HCT116 (cell line): Measurements from ENCODE around the gene CCDC192. TPM values are rescaled to one million over a fixed set of nuclear protein-coding genes. Genes with fewer than 3 reads are reported as not detected.

Experiments
- ATAC-seq: fragments of 200-7000 bp; cut with Tn5 transposase; 2 replicates; pipeline ENCODE4 v1.9.1; 2020; ENCODE audit warnings: mild to moderate bottlenecking, moderate library complexity
- BruUV-seq: library from RNA; stranded (reverse); fragments of 400-500 nt; replicated peaks from 2 replicates; lab custom pipeline; 2021; lab: Mats Ljungman, UMichigan
- CTCF ChIA-PET: fragments of 300-600 bp; sonication (Branson Sonifier 250); formaldehyde crosslinking; loops from one replicate; lab custom pipeline; 2021; ENCODE audit warnings: antibody characterized with exemption; lab: Charles Lee
- POLR2A ChIA-PET: fragments of 300-600, 350-600 bp; sonication (Branson Sonifier 250); formaldehyde crosslinking; loops from one replicate; lab custom pipeline; 2021; ENCODE audit warnings: antibody characterized with exemption; lab: Charles Lee
- RAD21 ChIA-PET, 2 experiments: fragments of 300-600 bp; sonication (Branson Sonifier 250); formaldehyde crosslinking; loops; one replicate each; lab custom pipeline; 2023; ENCODE audit warnings: low total read pairs in 2 of 2; ENCODE audit not compliant: uncharacterized antibody in 2 of 2, unreplicated experiment in 2 of 2, low non-redundant PET in 1 of 2; lab: Charles Lee
- DNase-seq: peaks from one replicate; pipeline ENCODE4 v3.0.0-alpha.2; 2010; ENCODE audit warnings: low read depth, low spot score
- H2AFZ ChIP-seq: fragments of 200-600 bp; shearing (Covaris generic), sonication (generic); 2 replicates; pipeline ENCODE4 v1.6.1; 2017; ENCODE audit warnings: low read depth, mixed run types, mixed read lengths, antibody characterized with exemption, low read length; ENCODE audit not compliant: poor library complexity, severe bottlenecking
- H3K27ac ChIP-seq: 2 replicates; pipeline ENCODE4 v1.5.1; 2012; ENCODE audit warnings: low read depth, low read length
- H3K27me3 ChIP-seq: fragments of 200-600 bp; sonication (generic); 2 replicates; pipeline ENCODE4 v1.6.1; 2016; ENCODE audit warnings: mixed run types, low read length, mixed read lengths; ENCODE audit not compliant: insufficient read depth
- H3K36me3 ChIP-seq, 2 experiments: fragments of 200-500 bp in 1 of 2; fragments of 200-600 bp in 1 of 2; sonication (Bioruptor generic) in 1 of 2; sonication (generic) in 1 of 2; 2 replicates each; pipeline versions ENCODE4 v1.5.1 to v1.6.1; 2014 to 2016; ENCODE audit warnings: low read length in 2 of 2, inconsistent platforms in 1 of 2, mixed read lengths in 1 of 2, mixed run types in 1 of 2; ENCODE audit not compliant: insufficient read depth in 2 of 2, control insufficient read depth in 1 of 2
- H3K4me1 ChIP-seq, 2 experiments: fragments of 200-600 bp in 1 of 2; sonication (generic) in 1 of 2; 2 replicates each; pipeline versions ENCODE4 v1.5.1 to v1.6.1; 2012 to 2017; ENCODE audit warnings: low read length in 2 of 2, inconsistent platforms in 1 of 2, mild to moderate bottlenecking in 1 of 2, mixed read lengths in 1 of 2, mixed run types in 1 of 2, moderate library complexity in 1 of 2; ENCODE audit not compliant: insufficient read depth in 2 of 2, control insufficient read depth in 1 of 2
- H3K4me2 ChIP-seq: fragments of 200-600 bp; sonication (generic); 2 replicates; pipeline ENCODE4 v1.6.1; 2017; ENCODE audit warnings: mixed run types, low read length, mixed read lengths
- H3K4me3 ChIP-seq, 2 experiments: fragments of 200-600 bp in 1 of 2; sonication (generic) in 1 of 2; replicated peaks in 1 of 2; 2 replicates each; pipeline ENCODE4 v1.5.1; 2011 to 2016; ENCODE audit warnings: low read length in 2 of 2, control low read depth in 1 of 2, low read depth in 1 of 2, mild to moderate bottlenecking in 1 of 2, mixed read lengths in 1 of 2, mixed run types in 1 of 2
- H3K79me2 ChIP-seq: fragments of 200-600 bp; sonication (generic); 2 replicates; pipeline ENCODE4 v1.6.1; 2017; ENCODE audit warnings: mild to moderate bottlenecking, mixed run types, low read length, moderate library complexity, mixed read lengths; ENCODE audit not compliant: insufficient read depth
- H3K9ac ChIP-seq: fragments of 200-600 bp; sonication (generic); 2 replicates; pipeline ENCODE4 v1.6.1; 2016; ENCODE audit warnings: low read length, mixed read lengths
- H3K9me2 ChIP-seq: fragments of 200-600 bp; sonication (generic), shearing (Covaris generic); 2 replicates; pipeline ENCODE4 v1.6.1; 2017; ENCODE audit warnings: mixed run types, mild to moderate bottlenecking, moderate library complexity; ENCODE audit not compliant: insufficient read depth
- H3K9me3 ChIP-seq, 2 experiments: fragments of 200-500 bp in 1 of 2; fragments of 200-600 bp in 1 of 2; sonication (Bioruptor generic) in 1 of 2; sonication (generic) in 1 of 2; 2 replicates each; pipeline ENCODE4 v1.6.1; 2014 to 2017; ENCODE audit warnings: low read length in 2 of 2, mixed read lengths in 2 of 2, inconsistent platforms in 1 of 2, low read depth in 1 of 2, mild to moderate bottlenecking in 1 of 2, mixed run types in 1 of 2, moderate library complexity in 1 of 2; ENCODE audit not compliant: control insufficient read depth in 1 of 2, insufficient read depth in 1 of 2
- H4K20me1 ChIP-seq: fragments of 200-600 bp; sonication (generic), shearing (Covaris generic); 2 replicates; pipeline ENCODE4 v1.6.1; 2017; ENCODE audit warnings: mixed run types, mild to moderate bottlenecking, moderate library complexity; ENCODE audit not compliant: insufficient read depth
- CEBPB ChIP-seq: IDR thresholded peaks from 2 replicates; pipeline ENCODE4 v1.6.1; 2012; ENCODE audit warnings: low read depth
- CTCF ChIP-seq, 3 experiments: fragments of 200-600 bp in 1 of 3; sonication (generic) in 1 of 3; IDR thresholded peaks in 2 of 3; conservative IDR thresholded peaks in 1 of 3; 2 replicates each; pipeline ENCODE4 v1.5.1; 2012 to 2017; ENCODE audit warnings: low read depth in 2 of 3, low read length in 2 of 3, antibody characterized with exemption in 1 of 3, borderline replicate concordance in 1 of 3, control low read depth in 1 of 3, mild to moderate bottlenecking in 1 of 3, mixed read lengths in 1 of 3, mixed run types in 1 of 3, moderate library complexity in 1 of 3; ENCODE audit not compliant: insufficient read depth in 1 of 3
- EGR1 ChIP-seq: IDR thresholded peaks from 2 replicates; pipeline ENCODE4 v1.6.1; 2012; ENCODE audit warnings: low read depth
- EZH2 ChIP-seq: fragments of 200-600 bp; sonication (generic); IDR thresholded peaks from 2 replicates; pipeline ENCODE4 v1.6.1; 2017; ENCODE audit warnings: antibody characterized with exemption, mixed run types
- FOSL1 ChIP-seq: IDR thresholded peaks from 2 replicates; pipeline ENCODE4 v1.6.1; 2012; ENCODE audit warnings: low read depth
- JUND ChIP-seq: IDR thresholded peaks from 2 replicates; pipeline ENCODE4 v1.6.1; 2012
- TCF7L2 ChIP-seq: IDR thresholded peaks from 2 replicates; pipeline ENCODE4 v1.7.0; 2011; ENCODE audit warnings: borderline replicate concordance, inconsistent platforms; ENCODE audit not compliant: insufficient read depth, insufficient read length; ENCODE audit errors: extremely low read depth
- YY1 ChIP-seq: IDR thresholded peaks from 2 replicates; pipeline ENCODE4 v1.6.1; 2011; ENCODE audit warnings: low read length, low read depth, moderate library complexity, mild to moderate bottlenecking; ENCODE audit not compliant: insufficient replicate concordance; ENCODE audit errors: extremely low read depth
- ZBTB33 ChIP-seq: IDR thresholded peaks from 2 replicates; pipeline ENCODE4 v1.6.1; 2011; ENCODE audit warnings: mild to moderate bottlenecking, low read length, moderate library complexity; ENCODE audit not compliant: insufficient replicate concordance; ENCODE audit errors: extremely low read depth
- ZFX ChIP-seq: fragments of 450-650 bp; IDR thresholded peaks from 2 replicates; pipeline ENCODE4 v1.6.1; 2017
- ZNF274 ChIP-seq: fragments of 200-500 bp; sonication (Bioruptor generic); IDR thresholded peaks from 2 replicates; pipeline ENCODE4 v1.6.1; 2014; ENCODE audit warnings: mild to moderate bottlenecking, low read depth, low read length, inconsistent platforms
- intact Hi-C: fragments of 100-400 bp; cut with micrococcal nuclease; formaldehyde crosslinking; loops from 2 replicates; pipeline ENCODE4 v1.10.0; 2022
- total RNA-seq: library from RNA; stranded (reverse); gene quantifications from one replicate; pipeline ENCODE4 v1.2.1, GENCODE V29; 2021; ENCODE audit not compliant: unreplicated experiment
- TF ChIP-seq, protein P1 (sequence below): IDR thresholded peaks from 2 replicates; pipeline ENCODE4 v1.6.1; 2012
- TF ChIP-seq, protein P2 (sequence below): IDR thresholded peaks from 2 replicates; pipeline ENCODE4 v1.6.1; 2012

CCDC192 gene
- total RNA-seq, 1 experiment from 2014 or later: not detected

GRCh38 chr5:127772531-127772930 lies 69.3 kb downstream of the CCDC192 start:
- Histone ChIP-seq H3K9me2 (no peaks in the 10 kb centered on the region), H3K9ac (no peak overlapping the region), H3K79me2 (no peaks in the 10 kb centered on the region), H3K36me3 (no peaks in the 10 kb centered on the region), H2AFZ (no peak overlapping the region), H3K27me3 (no peaks in the 10 kb centered on the region), H3K4me2 (no peak overlapping the region), H4K20me1 (no peaks in the 10 kb centered on the region), H3K4me1 (no peaks in the 10 kb centered on the region), H3K4me3 (no peak overlapping the region), H3K27ac (no peak overlapping the region), H3K9me3 (no peaks in the 10 kb centered on the region)
- ATAC-seq (no peak), DNase-seq (no peak)
- ChIA-PET CTCF (no interaction called here), POLR2A (no interaction called here), RAD21 (no interaction called here)
- no TSS peak for BruUV-seq
- intact Hi-C loops: no loop called here
- TF ChIP-seq EGR1 (no peak), CEBPB (no peak), ZBTB33 (no peak), ZNF274 (no peak), JUND (no peak), YY1 (no peak), FOSL1 (no peak), CTCF (IDR thresholded peaks at IDR 0.05 in 2 of 3, conservative IDR thresholded peaks at IDR 0.05 in 1 of 3; ENCODE audit: borderline replicate concordance in 1 of 3, insufficient read depth in 1 of 3, low read depth in 2 of 3, low read length in 2 of 3) (no peak), EZH2 (no peak), TCF7L2 (no peak), ZFX (no peak)
- TF ChIP-seq, protein P1, sequence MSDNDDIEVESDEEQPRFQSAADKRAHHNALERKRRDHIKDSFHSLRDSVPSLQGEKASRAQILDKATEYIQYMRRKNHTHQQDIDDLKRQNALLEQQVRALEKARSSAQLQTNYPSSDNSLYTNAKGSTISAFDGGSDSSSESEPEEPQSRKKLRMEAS: no peak
- TF ChIP-seq, protein P2, sequence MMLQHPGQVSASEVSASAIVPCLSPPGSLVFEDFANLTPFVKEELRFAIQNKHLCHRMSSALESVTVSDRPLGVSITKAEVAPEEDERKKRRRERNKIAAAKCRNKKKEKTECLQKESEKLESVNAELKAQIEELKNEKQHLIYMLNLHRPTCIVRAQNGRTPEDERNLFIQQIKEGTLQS: no peak
